NCI-H2081 (cell line): Measurements from ENCODE around the gene RAB44.

Source experiments
- DNase-seq, 2 experiments: peaks; one replicate each; lab custom pipeline; 2025; lab: John Stamatoyannopoulos, UW

Gene RAB44

GRCh38 chr6:36733300-36733699 is 35.7 kb downstream of the RAB44 start:
- DNase-seq: no peak

GRCh38 chr6:36734486-36735060 is 36.9 kb downstream of the RAB44 start:
- DNase-seq: no peak

GRCh38 chr6:36735110-36736071 is 37.8 kb downstream of the RAB44 start:
- DNase-seq: no peak

- DNase-seq: no peak
Measured at GRCh38 chr6:36737043-36737785, 39.6 kb downstream of the RAB44 start.

GRCh38 chr6:36738108-36738507 is 40.5 kb downstream of the RAB44 start:
- DNase-seq: no peak

GRCh38 chr6:36739947-36740817 is 42.6 kb downstream of the RAB44 start:
- DNase-seq: no peak

- no peak for DNase-seq
Measured at GRCh38 chr6:36740818-36741179, 43.2 kb downstream of the RAB44 start.

GRCh38 chr6:36742146-36742545 is 44.5 kb downstream of the RAB44 start:
- no peak for DNase-seq

- DNase-seq: no peak
Measured at GRCh38 chr6:36743032-36743431, 45.4 kb downstream of the RAB44 start.

- DNase-seq: no peak
Measured at GRCh38 chr6:36743538-36744303, 46.1 kb downstream of the RAB44 start.

GRCh38 chr6:36744304-36744673 is 46.7 kb downstream of the RAB44 start:
- no peak for DNase-seq

GRCh38 chr6:36745283-36745682 is 47.7 kb downstream of the RAB44 start:
- no peak for DNase-seq

- no peak for DNase-seq
Measured at GRCh38 chr6:36745836-36746235, 48.2 kb downstream of the RAB44 start.

- DNase-seq: no peak
Measured at GRCh38 chr6:36746251-36746650, 48.6 kb downstream of the RAB44 start.

- DNase-seq: no peak
Measured at GRCh38 chr6:36749829-36750489, 52.3 kb downstream of the RAB44 start.

- DNase-seq: no peak
Measured at GRCh38 chr6:36751091-36751490, 53.5 kb downstream of the RAB44 start.

GRCh38 chr6:36751833-36752186 is 54.2 kb downstream of the RAB44 start:
- DNase-seq: no peak

- DNase-seq: peak in 1 of 2 experiments; percentile 42
Measured at GRCh38 chr6:36752187-36752885, 54.7 kb downstream of the RAB44 start.

- no peak for DNase-seq
Measured at GRCh38 chr6:36752886-36753506, 55.4 kb downstream of the RAB44 start.
